ENCODE data around the gene RAD51B. TPM values are rescaled to one million over a fixed set of nuclear protein-coding genes. Genes with fewer than 3 reads are reported as not detected.

The RAD51B gene
- total RNA-seq, 4 donors from 2014 or later, result 5.0 to 31.8 (median 20.6) TPM

DNA sequence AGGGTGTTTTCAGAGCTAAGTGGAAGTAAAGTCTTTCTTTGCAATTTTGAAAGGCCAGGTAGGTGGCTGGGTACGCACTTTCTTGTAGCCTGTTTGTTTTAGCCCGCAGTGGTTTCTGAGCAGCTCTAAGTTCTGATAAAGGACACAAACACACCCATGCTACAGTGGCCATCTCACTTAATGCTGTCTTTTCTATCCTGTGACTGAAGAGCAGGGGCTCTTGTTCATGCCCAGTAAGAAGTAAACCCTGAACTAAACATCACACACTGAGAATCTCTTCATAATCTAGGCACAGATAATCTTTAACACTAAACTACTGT lies 427.2 kb downstream of the RAD51B start:
- no peak for DNase-seq
- in situ Hi-C loops (cut with MboI; ENCODE audit: low pct_ligation_motif_present in 1 of 4, low pct_unique_long_range_greater_than_20kb in 1 of 4, low sequenced_read_pairs in 3 of 4), result loop anchor here (10.0 to 25.0 kb wide), 8 partner anchors 102 to 578 kb away; no protein-coding TSS in a partner anchor

DNA sequence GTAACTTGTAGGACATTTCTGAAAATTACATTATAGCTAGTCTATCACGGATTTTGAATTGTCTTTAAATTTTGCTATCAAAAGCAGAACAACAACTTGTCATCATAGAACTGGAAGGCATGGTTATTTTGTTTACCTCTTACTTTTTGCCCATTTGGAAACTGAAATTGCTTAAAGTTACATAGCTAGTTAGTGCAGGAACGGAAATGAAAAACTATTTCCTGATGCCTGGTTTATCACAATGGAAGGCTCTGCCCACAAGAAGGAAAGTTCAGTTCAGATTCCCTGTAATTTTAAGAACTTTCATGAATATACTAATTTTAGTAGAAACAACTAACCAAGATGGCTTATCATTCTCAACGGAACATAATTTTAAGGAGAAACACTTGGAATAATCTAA lies 427.7 kb downstream of the RAD51B start:
- H3K4me3 ChIP-seq, result no peak overlapping the region
- H3K36me3 ChIP-seq, result no peaks in the 10 kb centered on the region
- DNase-seq, result no peak
- no peaks in the 10 kb centered on the region for H3K9me3 ChIP-seq
- peak overlapping the region; percentile 84 to 87 (median 86) for H3K27ac ChIP-seq
- in situ Hi-C loops (cut with MboI; ENCODE audit: low pct_ligation_motif_present in 1 of 4, low pct_unique_long_range_greater_than_20kb in 1 of 4, low sequenced_read_pairs in 3 of 4) (loop anchor here (10.0 to 25.0 kb wide), 8 partner anchors 102 to 578 kb away; no protein-coding TSS in a partner anchor), intact Hi-C loops (cut with DNase I; ENCODE audit: low total_unique reads) (loop anchor here (5.0 to 10.0 kb wide), 6 partner anchors 102 to 545 kb away; partner anchors contain the start of gene ZFP36L1)
- WGBS, 2 donors (ENCODE audit: low coverage in 1 of 2), result 69 to 73% methylated on average over 3 of the region's 3 CpGs
- peaks cover 75 to 96% (median 84%) of the 10 kb centered on the region in 4 donors for H3K4me1 ChIP-seq
- no peaks in the 10 kb centered on the region for H3K27me3 ChIP-seq
- no peak for TF ChIP-seq EP300 (IDR thresholded peaks at IDR 0.05; ENCODE audit: low read depth)
- TF ChIP-seq POLR2AphosphoS5 (IDR thresholded peaks at IDR 0.05), result no peak
- TF ChIP-seq, protein P1, sequence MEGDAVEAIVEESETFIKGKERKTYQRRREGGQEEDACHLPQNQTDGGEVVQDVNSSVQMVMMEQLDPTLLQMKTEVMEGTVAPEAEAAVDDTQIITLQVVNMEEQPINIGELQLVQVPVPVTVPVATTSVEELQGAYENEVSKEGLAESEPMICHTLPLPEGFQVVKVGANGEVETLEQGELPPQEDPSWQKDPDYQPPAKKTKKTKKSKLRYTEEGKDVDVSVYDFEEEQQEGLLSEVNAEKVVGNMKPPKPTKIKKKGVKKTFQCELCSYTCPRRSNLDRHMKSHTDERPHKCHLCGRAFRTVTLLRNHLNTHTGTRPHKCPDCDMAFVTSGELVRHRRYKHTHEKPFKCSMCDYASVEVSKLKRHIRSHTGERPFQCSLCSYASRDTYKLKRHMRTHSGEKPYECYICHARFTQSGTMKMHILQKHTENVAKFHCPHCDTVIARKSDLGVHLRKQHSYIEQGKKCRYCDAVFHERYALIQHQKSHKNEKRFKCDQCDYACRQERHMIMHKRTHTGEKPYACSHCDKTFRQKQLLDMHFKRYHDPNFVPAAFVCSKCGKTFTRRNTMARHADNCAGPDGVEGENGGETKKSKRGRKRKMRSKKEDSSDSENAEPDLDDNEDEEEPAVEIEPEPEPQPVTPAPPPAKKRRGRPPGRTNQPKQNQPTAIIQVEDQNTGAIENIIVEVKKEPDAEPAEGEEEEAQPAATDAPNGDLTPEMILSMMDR (IDR thresholded peaks at IDR 0.05), result no peak
- no peak for TF ChIP-seq POLR2A (IDR thresholded peaks at IDR 0.05)

More for the DNA sequence above, 427.2 kb downstream of the RAD51B start:
- Histone ChIP-seq H3K4me1 (peaks cover 75 to 98% (median 89%) of the 10 kb centered on the region in 4 donors), H3K27me3 (no peaks in the 10 kb centered on the region), H3K27ac (peak overlapping the region; percentile 84 to 87 (median 86)), H3K9me3 (no peaks in the 10 kb centered on the region), H3K4me3 (no peak overlapping the region), H3K36me3 (no peaks in the 10 kb centered on the region)
- TF ChIP-seq, protein P1 (IDR thresholded peaks at IDR 0.05), result no peak
- TF ChIP-seq EP300 (IDR thresholded peaks at IDR 0.05; ENCODE audit: low read depth) (no peak), POLR2A (IDR thresholded peaks at IDR 0.05) (no peak), POLR2AphosphoS5 (IDR thresholded peaks at IDR 0.05) (no peak)
- 38 to 52% methylated on average over 2 of the region's 2 CpGs for WGBS, 2 donors (ENCODE audit: low coverage in 1 of 2)
- intact Hi-C loops (cut with DNase I; ENCODE audit: low total_unique reads), result loop anchor here (5.0 to 10.0 kb wide), 6 partner anchors 102 to 546 kb away; partner anchors contain the start of gene ZFP36L1

DNA sequence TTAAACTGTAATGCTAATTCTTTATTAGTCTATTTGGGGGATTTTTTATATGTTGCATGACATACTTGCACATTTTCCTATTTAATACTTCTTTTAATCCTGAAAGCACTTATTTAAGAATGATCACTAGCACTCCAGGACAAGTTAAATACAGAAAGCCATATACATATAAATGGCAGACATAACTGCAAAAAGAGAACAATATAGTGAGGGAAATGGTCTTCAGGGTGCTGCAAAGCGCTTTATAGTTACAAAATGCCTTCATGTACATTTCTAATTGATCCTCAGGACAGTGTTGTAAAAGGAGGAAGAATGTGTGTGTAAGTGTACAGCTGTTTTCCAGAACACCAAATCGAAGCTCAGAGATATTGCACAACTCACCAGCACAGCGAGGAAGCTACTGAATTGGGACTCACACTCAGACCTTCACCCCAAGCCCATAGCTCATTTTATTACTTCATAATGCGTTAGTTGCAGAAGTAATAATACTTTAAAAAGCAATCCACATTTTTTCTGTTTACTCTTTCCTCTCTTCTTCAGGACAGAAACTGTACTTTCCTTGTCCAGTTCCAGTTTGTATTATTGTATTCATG lies 428.2 kb downstream of the RAD51B start:
- H3K4me1 ChIP-seq, result peaks cover 72 to 91% (median 79%) of the 10 kb centered on the region in 4 donors
- H3K36me3 ChIP-seq, result no peaks in the 10 kb centered on the region
- no peaks in the 10 kb centered on the region for H3K9me3 ChIP-seq
- intact Hi-C loops (cut with DNase I; ENCODE audit: low total_unique reads) (loop anchor here (2.0 to 10.0 kb wide), 7 partner anchors 103 to 569 kb away; partner anchors contain the start of gene ZFP36L1), in situ Hi-C loops (cut with MboI; ENCODE audit: low pct_ligation_motif_present in 1 of 4, low pct_unique_long_range_greater_than_20kb in 1 of 4, low sequenced_read_pairs in 3 of 4) (loop anchor here (10.0 to 25.0 kb wide), 8 partner anchors 103 to 577 kb away; no protein-coding TSS in a partner anchor)
- no peak for TF ChIP-seq EP300 (IDR thresholded peaks at IDR 0.05; ENCODE audit: low read depth)
- TF ChIP-seq POLR2A (IDR thresholded peaks at IDR 0.05), result no peak
- TF ChIP-seq, protein P1 (IDR thresholded peaks at IDR 0.05), result no peak
- peak in 1 of 3 donors; percentile 48 for TF ChIP-seq POLR2AphosphoS5 (IDR thresholded peaks at IDR 0.05)
- 4 to 37% methylated on average over 4 of the region's 4 CpGs for WGBS, 2 donors (ENCODE audit: low coverage in 1 of 2)
- no peak for DNase-seq
- H3K27ac ChIP-seq, result peak overlapping the region; percentile 84 to 87 (median 86)
- no peaks in the 10 kb centered on the region for H3K27me3 ChIP-seq
- H3K4me3 ChIP-seq, result no peak overlapping the region

DNA sequence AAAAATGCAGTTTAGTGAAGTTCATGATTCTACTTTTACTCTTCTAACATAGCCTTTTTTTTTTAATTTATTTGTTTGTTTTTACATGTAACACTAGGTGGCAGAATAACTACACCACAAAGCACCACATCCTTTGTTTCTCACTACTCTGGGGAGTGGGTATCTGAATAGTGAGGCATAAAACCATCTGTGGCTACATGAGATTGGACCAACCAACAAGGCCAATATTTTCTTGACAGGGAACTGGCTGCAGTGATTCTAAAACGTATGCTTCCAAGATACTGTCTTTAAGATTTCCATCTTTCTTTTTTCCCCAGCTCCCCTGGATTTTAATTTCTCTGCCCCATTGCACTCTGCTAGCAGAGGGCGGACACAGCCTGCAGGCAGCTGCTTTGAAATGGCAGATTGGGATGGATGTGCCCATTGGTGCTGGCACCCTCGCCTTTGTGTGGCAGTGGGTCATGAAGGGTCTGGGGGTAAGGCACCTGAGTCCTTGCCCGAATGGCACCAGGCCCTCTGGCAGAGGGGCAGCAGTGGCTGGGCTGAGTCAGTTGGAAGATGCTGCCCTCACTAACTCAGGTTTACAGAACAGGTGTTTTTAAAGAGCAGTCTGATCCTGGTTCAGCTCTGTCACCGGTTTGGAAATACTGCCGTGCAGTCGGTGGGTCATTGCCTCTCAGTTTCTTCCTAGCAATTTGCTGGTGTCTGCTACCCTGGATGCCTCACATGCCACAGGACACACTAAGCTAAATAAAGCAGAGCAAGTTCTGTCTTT lies 429.1 kb downstream of the RAD51B start:
- no peak for DNase-seq
- H3K4me1 ChIP-seq, result peaks cover 64 to 82% (median 71%) of the 10 kb centered on the region in 4 donors
- H3K36me3 ChIP-seq, result no peaks in the 10 kb centered on the region
- WGBS, 2 donors (ENCODE audit: low coverage in 1 of 2), result 17 to 54% methylated on average over 1 to 7 of the region's 7 CpGs
- TF ChIP-seq EP300 (IDR thresholded peaks at IDR 0.05; ENCODE audit: low read depth), result no peak
- TF ChIP-seq, protein P1 (IDR thresholded peaks at IDR 0.05), result peak; percentile 53 to 84 (median 61)
- H3K27ac ChIP-seq, result peak overlapping the region; percentile 84 to 87 (median 86)
- no peaks in the 10 kb centered on the region for H3K27me3 ChIP-seq
- H3K9me3 ChIP-seq, result no peaks in the 10 kb centered on the region
- no peak overlapping the region for H3K4me3 ChIP-seq
- intact Hi-C loops (cut with DNase I; ENCODE audit: low total_unique reads), result loop anchor here (2.0 to 10.0 kb wide), 7 partner anchors 104 to 568 kb away; partner anchors contain the start of gene ZFP36L1
- in situ Hi-C loops (cut with MboI; ENCODE audit: low pct_ligation_motif_present in 1 of 4, low pct_unique_long_range_greater_than_20kb in 1 of 4, low sequenced_read_pairs in 3 of 4), result loop anchor here (10.0 to 25.0 kb wide), 8 partner anchors 104 to 576 kb away; no protein-coding TSS in a partner anchor
